Skin of body (tissue), 2 donors: ENCODE results near the gene CHSY1. TPM values are rescaled to one million over a fixed set of nuclear protein-coding genes. Genes with fewer than 3 reads are reported as not detected.

Source experiments
- DNase-seq: peaks from one replicate; lab custom pipeline; 2025; lab: John Stamatoyannopoulos, UW
- total RNA-seq: library from RNA; depleted of rRNA; stranded (reverse); fragments of >200 nt; gene quantifications from one replicate; pipeline ENCODE4 v1.2.3, GENCODE V29; 2014

Gene CHSY1
- total RNA-seq, 1 donor from 2014 or later: 36.9 TPM

DNA sequence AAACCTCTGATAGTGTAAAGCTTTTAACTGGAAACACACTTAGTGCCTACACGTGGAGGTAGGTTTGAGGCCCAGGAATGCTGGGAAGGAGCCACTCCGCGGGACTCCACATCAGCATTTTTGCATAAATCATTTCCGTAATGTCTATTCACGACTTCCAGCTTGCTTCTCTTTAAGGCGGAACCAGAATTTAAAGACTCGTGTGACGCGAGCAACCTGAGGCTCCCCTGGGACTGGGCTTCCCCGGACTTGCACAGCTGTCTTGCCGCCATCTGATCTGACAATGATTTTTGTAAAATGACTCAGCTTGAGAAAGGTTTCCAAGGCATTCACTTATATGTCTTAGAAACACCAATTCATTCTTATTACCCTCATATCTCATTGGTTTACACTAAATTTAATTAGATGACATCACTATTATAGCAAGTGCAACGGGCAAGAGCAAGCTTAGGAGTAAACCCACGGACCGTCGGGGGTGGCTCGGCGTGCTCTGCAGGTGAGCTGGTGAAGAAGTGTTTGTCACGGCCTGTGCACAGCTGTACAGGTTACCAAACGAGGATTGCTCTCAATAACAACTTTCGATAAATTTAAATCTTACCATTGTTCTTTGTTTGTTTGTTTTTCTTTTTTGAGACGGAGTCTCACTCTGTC, 95.2 kb downstream of the CHSY1 start:
- DNase-seq: peak; percentile 29

DNA sequence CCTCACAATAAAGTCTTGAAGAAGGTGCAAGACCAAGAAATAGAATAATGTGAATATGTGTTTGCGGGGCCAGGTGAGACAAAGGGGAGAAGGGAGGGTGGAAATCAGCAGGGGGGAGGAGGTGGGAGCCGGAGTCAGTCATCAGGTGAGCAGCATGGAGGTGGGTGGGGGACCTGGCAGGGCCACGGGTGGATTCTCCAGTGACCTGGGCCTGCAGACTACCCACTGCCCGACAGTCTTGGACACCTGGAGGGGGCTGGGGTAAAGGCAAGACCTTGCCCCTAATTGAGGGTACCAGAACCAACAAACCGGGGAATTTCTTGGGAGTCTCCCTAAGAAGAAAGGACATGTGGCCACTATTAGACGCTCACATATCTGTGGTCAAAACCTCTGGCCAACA, 95.8 kb downstream of the CHSY1 start:
- no peak for DNase-seq

DNA sequence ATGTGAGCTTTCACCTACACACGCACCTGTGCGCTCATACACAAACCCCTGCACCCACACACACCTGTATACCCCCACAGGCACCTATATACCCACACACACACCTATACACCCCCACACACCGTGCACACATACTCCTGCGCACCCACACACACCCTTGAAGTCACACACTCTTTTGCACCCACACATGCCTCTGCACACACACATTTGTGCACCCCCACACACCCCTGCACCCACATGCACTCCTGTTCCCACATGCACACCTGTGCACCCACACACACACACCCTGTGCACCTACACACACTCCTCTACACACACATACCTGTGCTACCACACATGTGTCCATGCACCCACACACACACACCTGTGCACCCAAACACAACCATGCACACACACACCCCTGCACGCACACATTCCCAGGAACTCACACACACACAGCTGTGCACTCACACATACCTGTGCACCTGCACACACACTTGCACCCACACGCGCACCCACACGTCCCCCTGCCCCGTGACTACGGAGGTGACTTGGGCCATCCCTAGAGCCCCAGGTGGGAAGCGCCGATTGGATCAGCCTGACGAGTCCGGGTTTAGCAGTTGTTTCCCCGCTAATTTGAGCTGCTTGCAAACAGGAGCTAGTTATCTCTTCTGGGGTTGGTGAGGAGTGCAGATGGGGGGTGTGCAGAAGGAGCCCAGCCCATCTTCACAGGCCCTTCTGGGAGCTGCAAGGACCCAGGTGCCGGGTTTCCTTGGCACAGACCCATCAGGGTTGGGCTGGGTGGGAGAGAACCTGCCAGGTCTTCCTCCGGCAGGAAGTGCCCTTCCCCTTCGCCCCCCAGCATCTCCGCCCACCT, 97.8 kb downstream of the CHSY1 start:
- no peak for DNase-seq

DNA sequence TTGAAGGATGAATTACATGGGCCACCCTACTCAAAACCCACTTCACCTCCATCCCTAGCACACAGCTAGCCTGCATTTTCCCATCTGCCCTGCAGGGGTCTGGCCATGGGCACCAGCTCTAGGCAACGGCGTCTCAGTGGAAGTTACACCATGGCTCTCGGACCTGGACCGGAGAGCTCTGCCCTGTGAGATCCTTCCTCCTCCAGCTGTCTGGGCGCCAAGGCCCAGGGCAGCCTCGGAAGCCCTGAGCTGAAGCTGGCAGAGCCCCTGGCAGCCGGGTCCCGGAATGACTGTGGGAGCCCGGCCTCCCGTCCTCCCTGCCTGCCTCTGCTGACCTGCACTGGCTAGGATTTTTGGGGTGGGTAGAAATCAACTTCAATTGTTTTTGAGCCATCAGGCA, 98.9 kb downstream of the CHSY1 start:
- DNase-seq: no peak

DNA sequence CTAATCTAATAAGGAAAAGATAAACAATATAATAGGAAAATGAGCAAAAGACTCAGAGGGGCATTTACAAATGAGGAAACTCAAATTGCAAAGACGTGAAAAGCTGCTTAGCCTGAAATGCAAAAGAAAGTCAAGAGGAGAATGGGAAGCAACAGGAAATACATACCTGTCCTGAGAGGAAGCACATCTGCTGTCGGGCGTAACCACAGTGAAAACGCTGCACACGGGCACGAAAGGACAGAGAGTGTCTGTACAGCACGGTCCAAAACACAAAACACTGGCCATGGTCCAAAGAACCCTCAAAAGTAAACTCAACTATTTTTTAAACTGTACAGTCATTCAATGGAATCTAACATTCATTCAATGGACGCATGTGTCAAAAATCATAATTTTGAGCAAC, 100.6 kb downstream of the CHSY1 start:
- DNase-seq: no peak

DNA sequence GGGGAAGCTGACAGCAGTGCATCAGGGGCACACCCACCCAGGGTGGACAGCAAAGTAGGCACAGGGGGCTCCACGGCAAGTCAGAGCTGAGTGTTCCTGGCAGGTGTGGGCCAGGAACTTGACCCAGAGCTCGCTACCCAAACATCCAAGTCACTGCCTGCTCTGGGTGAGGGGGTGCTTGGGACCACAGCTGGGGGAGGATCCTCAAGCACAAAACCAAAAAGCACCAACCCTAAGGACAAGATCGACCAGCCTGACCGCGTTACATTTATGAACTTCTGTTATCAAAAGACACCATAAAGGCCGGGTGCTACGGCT, 101.2 kb downstream of the CHSY1 start:
- DNase-seq: no peak

DNA sequence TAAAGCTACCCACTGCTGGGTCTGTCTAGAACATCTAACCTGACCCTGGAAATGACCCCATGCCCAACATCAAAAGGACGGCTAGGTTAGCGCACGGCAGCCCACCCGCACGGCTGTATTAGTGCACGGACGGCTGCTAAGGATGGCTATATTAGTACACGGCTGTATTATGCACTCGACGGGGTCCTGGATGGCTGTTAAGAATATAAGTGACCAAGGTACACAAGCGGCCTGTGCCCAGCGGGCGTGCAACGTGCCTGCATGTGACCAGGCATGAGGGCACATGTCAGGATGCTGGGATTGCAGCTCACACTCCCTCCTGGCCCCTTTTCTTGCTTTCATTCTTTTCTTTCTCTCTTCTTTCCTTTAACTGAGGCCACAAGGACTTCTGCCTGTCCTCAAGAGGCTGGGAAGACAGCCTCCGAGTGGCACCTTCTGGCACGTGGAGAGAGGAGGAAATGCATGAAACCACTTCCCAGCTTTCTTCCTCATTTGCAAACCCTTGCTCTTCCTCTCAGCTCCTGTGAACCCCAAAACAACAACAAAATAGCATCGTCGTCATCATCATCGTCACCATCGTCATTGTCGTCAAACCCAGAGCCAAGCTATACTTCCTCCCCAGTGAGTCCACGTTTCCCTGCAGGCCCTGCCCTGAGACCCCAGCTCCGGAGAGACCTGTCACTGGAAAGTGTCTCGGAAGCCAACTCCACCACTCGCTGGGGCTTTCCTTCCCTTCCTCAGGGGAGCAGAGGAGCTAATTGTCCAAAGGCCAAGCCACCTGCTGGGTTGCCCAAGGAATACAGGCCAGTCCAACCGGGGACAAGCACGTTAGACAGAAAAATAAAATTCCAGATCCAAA, 101.8 kb downstream of the CHSY1 start:
- no peak for DNase-seq

DNA sequence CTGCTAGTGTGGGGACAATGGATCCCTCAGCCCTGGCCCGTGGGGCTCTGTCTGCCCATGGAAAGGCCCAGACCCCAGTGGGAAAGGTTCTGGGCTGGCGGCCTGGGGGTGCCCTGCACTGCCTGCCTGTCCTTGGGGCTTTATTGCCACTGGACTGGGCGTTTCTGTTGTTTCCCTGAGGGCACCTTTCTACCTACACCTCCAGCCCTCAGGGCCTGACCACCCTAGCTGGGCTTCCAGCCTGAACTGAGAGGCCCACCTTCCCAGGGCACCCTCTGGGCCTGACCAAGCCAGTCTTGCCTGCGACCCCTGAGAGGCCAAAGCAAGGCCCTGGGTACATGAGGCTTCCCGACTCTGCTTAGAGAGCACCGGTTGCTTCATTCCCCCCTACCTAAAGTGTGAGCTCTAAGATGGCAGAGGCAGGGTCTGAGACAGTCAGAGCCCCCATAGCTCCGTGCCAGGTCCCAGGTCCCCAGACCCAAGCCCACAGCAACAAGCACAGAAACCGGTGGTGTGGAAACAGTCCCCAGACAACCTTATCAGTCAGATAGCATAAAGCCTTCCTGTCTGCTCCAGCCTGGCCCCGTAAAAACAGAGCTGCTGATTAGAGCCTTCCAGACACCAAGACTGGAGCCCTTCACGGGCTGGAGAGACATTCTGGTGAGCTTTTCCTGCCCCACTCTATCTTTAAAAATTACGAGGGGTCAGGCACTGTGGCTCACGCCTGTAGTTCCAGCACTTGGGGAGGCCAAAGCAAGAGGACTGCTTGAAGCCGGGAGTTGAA, 102.8 kb downstream of the CHSY1 start:
- DNase-seq: no peak

DNA sequence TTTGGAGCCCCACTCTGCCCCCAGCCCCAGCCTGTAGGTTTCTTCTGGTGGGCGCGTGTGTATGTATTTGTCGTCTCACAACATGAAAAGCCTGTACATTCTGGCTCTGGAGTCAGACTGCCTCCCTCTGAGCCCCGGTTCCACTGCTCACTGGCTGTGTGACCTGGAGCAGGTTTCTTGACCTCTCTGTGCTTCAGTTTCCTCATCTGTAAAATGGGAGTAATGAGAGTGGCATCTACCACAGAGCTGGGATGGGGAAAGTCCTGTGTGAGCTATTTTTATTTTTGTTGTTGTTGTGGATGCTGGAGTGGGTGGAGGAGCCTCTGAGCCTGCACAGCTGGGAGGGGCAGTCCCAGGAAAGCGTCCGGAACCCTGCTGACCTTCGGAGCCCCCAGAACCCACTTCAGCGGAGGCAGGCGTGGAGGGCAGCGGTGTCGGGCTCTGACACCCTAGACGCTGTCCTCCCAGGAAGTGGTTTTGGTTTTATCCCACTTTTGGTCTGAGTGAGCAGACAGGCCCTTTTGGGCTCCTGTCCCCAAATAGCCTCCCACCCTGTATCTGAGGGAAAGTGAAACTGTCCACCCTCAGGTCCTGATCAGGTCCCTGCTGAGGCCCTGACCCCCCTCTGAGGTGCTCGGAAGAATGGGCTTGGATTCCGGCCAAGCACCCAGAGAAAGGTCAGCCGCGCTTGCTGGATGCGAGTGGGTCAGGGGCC, 103.5 kb downstream of the CHSY1 start:
- DNase-seq: no peak

DNA sequence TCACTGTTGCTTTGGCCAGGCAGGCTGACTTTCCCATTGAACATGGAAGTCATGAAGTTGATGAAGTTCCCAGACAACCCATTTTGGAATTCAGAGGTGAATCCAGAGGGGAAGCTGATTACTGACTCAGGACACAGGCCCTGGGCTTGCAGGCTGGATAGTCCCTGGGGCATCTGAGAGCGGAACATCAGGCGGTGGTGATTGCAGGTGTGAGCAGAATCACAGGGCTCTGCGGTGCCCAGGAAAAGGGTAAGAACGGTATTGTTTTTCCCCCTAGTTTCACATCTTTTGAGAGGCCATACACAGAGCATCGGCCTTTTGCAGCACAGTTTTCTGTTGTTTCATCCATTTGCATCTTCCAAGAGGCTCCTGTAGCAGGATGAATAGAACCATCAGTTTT, 104.7 kb downstream of the CHSY1 start:
- no peak for DNase-seq

DNA sequence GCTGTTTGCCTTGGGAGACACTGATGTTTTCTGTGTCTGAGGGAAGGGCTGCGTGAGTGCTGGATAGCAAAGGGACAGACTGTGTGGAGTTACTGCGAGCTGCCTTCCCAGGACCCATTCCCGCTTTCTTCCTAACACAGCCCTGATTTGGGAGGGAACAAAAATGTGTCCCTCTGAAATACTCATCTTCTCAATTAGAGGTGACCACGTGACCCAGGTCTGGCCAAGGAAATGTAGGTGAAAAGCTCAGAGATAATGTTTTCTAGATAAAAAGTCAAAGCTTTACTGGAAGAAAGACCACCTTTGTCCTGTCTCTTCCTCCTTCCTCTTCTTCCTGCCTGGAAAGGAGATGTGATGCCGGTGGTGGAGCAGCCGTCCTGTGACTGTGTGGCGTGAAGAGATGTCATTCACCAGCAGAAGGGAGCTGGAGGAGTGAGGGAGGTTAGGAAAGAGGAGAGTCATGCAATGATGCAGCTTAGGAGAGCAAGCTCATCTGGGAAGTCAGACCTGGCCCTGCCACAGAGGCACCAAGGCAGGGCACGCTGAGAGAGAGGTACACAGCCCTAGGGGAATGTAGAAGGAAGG, 105.6 kb downstream of the CHSY1 start:
- DNase-seq: no peak

DNA sequence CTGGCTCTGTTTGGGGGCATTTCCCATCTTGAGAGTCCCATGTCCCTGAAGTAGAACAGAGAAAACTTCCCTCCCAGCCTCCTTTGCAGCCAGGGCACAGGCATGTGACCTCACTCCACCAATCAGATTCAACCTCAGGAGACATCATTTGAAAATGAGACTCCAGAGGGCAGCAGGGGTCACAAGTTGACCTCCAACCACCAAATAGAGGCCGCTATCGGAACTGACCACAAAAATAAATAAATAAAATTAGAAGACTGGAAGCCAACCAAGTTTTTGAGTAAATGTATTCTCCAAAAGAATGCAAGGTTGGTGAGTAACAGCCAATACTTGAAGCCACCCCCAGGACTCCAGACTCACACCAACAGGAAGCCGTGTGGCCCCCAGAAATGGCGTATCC, 106.5 kb downstream of the CHSY1 start:
- no peak for DNase-seq

DNA sequence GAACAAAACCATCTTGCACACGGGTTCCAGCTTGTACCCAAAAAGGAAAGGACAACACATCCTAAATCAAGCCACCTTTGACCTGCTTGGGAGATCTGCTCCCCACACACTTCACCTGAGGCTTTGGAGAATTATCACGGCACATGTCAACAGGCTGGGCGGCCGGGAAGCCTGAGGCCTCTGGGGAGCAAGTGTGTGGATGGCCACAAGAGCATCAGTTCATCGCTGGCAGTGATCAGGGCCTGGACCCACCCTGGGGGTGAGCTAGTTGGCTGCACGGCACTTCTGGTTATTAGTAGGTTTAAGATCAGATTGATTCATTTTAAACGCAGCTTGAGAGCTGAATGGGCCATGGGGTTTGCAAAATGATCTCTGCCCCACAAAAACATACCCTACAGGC, 108.5 kb downstream of the CHSY1 start:
- DNase-seq: no peak

DNA sequence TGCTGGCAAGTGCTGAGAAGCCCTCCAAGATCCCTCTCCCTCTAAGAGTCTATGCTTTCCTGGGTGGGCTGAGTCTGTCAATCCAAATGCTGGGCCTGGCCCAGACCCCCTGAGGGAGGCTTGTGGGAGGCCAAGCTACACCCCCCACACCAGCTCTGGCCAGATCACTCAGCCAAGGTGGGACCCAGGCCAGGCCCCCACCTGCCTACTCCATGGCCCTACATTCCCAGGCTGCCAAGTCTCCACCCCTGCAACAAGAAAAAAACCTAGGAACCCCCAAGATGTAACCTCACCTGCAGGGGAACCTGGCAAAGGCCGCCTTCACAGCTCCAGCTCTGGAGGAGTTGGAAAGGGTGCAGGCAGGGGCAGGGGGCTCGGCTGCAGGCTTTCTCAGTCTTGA, 109.1 kb downstream of the CHSY1 start:
- no peak for DNase-seq

DNA sequence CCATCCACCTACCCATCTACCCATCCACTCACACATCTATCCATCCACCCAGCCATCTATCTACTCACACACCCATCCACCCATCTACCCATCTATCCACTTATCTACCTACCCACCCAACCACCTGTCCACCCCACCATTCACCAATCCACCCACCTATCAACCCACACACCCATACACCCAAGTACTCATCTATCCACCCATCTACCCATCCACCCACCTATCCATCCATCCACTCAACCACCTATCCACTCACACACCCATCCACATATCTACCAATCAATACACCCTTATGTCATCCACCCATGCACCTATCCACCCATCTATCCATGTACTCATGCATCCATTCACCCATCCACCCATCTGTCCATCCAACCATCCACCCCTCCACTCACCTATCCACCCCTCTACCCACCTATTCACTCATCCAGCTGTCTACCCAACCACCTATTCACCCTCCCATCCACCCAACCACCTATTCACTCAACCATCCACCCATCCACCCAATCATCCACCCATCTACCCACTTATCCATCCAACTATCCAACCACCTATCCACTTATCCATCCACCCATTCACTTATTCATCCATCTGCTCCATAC, 109.8 kb downstream of the CHSY1 start:
- DNase-seq: no peak

DNA sequence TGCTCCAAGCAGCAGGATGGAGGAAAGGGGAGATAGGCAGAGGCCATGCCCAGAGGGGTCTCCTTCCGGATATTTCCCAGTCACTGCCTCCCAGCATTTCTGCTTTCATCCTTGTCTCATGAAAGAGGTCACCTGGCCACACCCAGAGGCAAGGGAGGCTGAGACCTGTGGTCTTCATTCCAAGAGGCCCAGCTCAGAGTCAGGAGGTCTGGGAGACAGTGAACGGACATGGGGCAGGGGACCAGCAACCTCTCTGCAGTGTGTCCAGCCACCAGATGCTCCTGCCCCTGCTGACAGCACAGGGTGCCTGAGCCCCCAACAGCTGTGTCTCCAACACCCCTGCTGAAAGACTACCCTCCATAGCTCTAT, 111.2 kb downstream of the CHSY1 start:
- DNase-seq: no peak

DNA sequence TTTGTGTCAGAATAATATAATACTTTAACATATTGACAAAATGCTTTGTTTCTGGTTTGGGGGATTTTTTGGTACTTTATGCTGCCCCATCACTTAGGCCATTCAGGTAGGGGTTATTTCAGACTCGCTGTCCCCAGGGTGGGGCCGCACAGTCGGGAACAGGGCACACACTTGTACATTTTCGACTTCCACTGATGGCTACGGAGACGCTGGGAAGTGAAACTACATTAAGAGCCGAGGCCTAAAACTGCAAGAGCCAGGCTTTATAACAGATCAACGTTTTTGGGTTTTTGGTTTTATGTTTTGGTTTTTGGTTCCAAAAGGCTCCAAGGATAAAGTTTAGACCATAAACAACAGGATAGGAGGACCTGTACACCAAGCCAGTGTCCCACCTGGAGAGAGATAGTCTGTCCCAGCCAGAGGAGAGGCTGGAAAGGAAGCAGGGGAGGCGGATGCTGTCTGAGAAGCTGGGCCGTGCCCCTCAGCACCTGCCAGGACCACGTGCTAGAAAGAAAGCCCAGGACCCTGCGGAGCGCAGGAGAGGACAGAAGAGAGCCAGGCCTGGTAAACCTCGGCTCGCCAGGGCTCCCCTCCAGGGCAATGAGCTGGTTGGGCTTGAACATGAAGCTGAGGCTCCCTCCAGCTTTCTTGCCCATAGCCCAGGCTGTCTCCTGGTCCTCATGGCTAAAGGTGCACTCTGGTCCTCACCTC, 111.7 kb downstream of the CHSY1 start:
- no peak for DNase-seq

DNA sequence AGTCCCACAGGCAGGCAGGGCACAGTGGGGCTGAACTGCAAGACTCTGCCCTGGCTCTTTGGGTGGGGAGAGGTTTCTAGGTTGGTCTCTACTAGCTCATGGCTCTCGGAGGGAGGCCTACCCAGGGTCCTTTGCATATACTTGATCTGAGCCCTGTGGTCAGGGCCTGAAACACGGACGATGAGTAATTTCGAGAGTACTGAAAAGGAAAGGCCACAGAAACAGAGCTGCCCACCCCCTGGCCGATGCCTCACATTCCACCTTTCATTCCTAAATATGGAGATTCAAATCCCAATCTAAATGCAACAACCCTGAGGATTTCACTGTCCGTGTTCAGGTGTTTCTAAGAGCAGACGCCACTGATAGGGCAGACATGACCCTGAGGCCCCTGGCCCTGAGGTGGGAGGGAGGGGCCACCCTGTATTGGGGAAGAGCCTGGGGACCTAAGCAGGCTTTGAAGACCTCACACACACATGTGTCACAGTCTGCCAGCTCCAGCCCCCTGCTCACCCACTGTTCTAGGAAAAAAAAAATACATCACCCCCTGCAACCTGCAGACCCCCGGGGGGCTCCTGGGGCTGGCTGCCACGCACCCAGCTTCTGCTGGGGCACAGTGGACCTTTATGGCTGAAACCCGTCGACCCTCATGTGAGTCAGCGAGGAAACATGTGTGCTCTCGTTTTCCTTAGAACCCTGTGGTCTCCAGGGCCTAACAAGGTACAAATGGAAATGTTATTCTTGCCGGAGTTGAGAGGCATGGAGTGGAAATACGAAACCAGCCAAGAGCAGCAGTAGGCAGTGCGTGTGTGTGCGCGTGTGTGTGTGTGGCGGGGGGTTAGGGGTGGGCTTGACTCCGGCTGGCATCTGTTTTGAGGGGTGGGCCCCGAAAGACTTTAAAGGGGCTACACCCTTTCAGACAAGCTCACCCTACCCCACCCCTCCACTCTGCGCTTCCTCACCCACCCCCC, 112.7 kb downstream of the CHSY1 start:
- DNase-seq: no peak
